ENCODE results near the gene PLD6.

PLD6 gene

GRCh38 chr17:17181666-17182597 is 24.2 kb downstream of the PLD6 start:
- H3K27ac ChIP-seq (ENCODE audit: low read depth, low read length) = no peak overlapping the region
- 90% methylated on average over 15 of the region's 15 CpGs for WGBS
- no peaks in the 10 kb centered on the region for H3K4me1 ChIP-seq (ENCODE audit: insufficient read depth, low read length)
- no peak overlapping the region for H3K9ac ChIP-seq (ENCODE audit: low read depth, low read length)
- no peaks in the 10 kb centered on the region for H3K9me3 ChIP-seq (ENCODE audit: insufficient read depth, low read depth, low read length)
- H3K36me3 ChIP-seq (ENCODE audit: insufficient read depth, low read length) = peaks cover 64% of the 10 kb centered on the region
- H3K27me3 ChIP-seq (ENCODE audit: insufficient read depth, low read length) = no peaks in the 10 kb centered on the region
- no peak overlapping the region for H3K4me3 ChIP-seq (ENCODE audit: low read length)

GRCh38 chr17:17180741-17181525 is 25.2 kb downstream of the PLD6 start:
- WGBS = 92% methylated on average over 9 of the region's 13 CpGs
- H3K27ac ChIP-seq (ENCODE audit: low read depth, low read length) = no peak overlapping the region
- H3K9ac ChIP-seq (ENCODE audit: low read depth, low read length) = no peak overlapping the region
- no peaks in the 10 kb centered on the region for H3K27me3 ChIP-seq (ENCODE audit: insufficient read depth, low read length)
- peaks cover 74% of the 10 kb centered on the region for H3K36me3 ChIP-seq (ENCODE audit: insufficient read depth, low read length)
- H3K4me3 ChIP-seq (ENCODE audit: low read length) = no peak overlapping the region
- H3K4me1 ChIP-seq (ENCODE audit: insufficient read depth, low read length) = no peaks in the 10 kb centered on the region
- H3K9me3 ChIP-seq (ENCODE audit: insufficient read depth, low read depth, low read length) = no peaks in the 10 kb centered on the region

- 96% methylated on average over 9 of the region's 9 CpGs for WGBS
- Histone ChIP-seq H3K9ac (ENCODE audit: low read depth, low read length) (no peak overlapping the region), H3K4me3 (ENCODE audit: low read length) (no peak overlapping the region), H3K27me3 (ENCODE audit: insufficient read depth, low read length) (no peaks in the 10 kb centered on the region), H3K9me3 (ENCODE audit: insufficient read depth, low read depth, low read length) (no peaks in the 10 kb centered on the region), H3K4me1 (ENCODE audit: insufficient read depth, low read length) (no peaks in the 10 kb centered on the region), H3K36me3 (ENCODE audit: insufficient read depth, low read length) (peaks cover 82% of the 10 kb centered on the region), H3K27ac (ENCODE audit: low read depth, low read length) (no peak overlapping the region)
These were observed 26.0 kb downstream of the PLD6 start for GRCh38 chr17:17180141-17180603.

GRCh38 chr17:17179371-17179827 is 26.7 kb downstream of the PLD6 start:
- H3K27me3 ChIP-seq (ENCODE audit: insufficient read depth, low read length) = no peaks in the 10 kb centered on the region
- H3K4me1 ChIP-seq (ENCODE audit: insufficient read depth, low read length) = no peaks in the 10 kb centered on the region
- H3K36me3 ChIP-seq (ENCODE audit: insufficient read depth, low read length) = peaks cover 87% of the 10 kb centered on the region
- no peak overlapping the region for H3K9ac ChIP-seq (ENCODE audit: low read depth, low read length)
- H3K27ac ChIP-seq (ENCODE audit: low read depth, low read length) = no peak overlapping the region
- H3K9me3 ChIP-seq (ENCODE audit: insufficient read depth, low read depth, low read length) = no peaks in the 10 kb centered on the region
- no peak overlapping the region for H3K4me3 ChIP-seq (ENCODE audit: low read length)
- no CpG with 5 or more reads among the region's 2 CpGs for WGBS

GRCh38 chr17:17177176-17177575 is 29.0 kb downstream of the PLD6 start:
- H3K36me3 ChIP-seq (ENCODE audit: insufficient read depth, low read length) = peaks cover 93% of the 10 kb centered on the region
- no peak overlapping the region for H3K27ac ChIP-seq (ENCODE audit: low read depth, low read length)
- no peak overlapping the region for H3K9ac ChIP-seq (ENCODE audit: low read depth, low read length)
- no peaks in the 10 kb centered on the region for H3K27me3 ChIP-seq (ENCODE audit: insufficient read depth, low read length)
- no peak overlapping the region for H3K4me3 ChIP-seq (ENCODE audit: low read length)
- no peaks in the 10 kb centered on the region for H3K4me1 ChIP-seq (ENCODE audit: insufficient read depth, low read length)
- 96% methylated on average over 12 of the region's 12 CpGs for WGBS
- H3K9me3 ChIP-seq (ENCODE audit: insufficient read depth, low read depth, low read length) = no peaks in the 10 kb centered on the region

GRCh38 chr17:17176341-17176740 is 29.8 kb downstream of the PLD6 start:
- no peak overlapping the region for H3K4me3 ChIP-seq (ENCODE audit: low read length)
- H3K9ac ChIP-seq (ENCODE audit: low read depth, low read length) = no peak overlapping the region
- 96% methylated on average over 12 of the region's 12 CpGs for WGBS
- peaks cover under 1% of the 10 kb centered on the region; the same call in 1 of the 2 replicates for H3K4me1 ChIP-seq (ENCODE audit: insufficient read depth, low read length)
- peaks cover 87% of the 10 kb centered on the region for H3K36me3 ChIP-seq (ENCODE audit: insufficient read depth, low read length)
- no peak overlapping the region for H3K27ac ChIP-seq (ENCODE audit: low read depth, low read length)
- no peaks in the 10 kb centered on the region for H3K27me3 ChIP-seq (ENCODE audit: insufficient read depth, low read length)
- H3K9me3 ChIP-seq (ENCODE audit: insufficient read depth, low read depth, low read length) = no peaks in the 10 kb centered on the region

GRCh38 chr17:17175917-17176316 is 30.2 kb downstream of the PLD6 start:
- Histone ChIP-seq H3K4me3 (ENCODE audit: low read length) (no peak overlapping the region), H3K9me3 (ENCODE audit: insufficient read depth, low read depth, low read length) (no peaks in the 10 kb centered on the region), H3K9ac (ENCODE audit: low read depth, low read length) (no peak overlapping the region), H3K4me1 (ENCODE audit: insufficient read depth, low read length) (peaks cover 3% of the 10 kb centered on the region; the same call in 1 of the 2 replicates), H3K27me3 (ENCODE audit: insufficient read depth, low read length) (no peaks in the 10 kb centered on the region), H3K27ac (ENCODE audit: low read depth, low read length) (no peak overlapping the region), H3K36me3 (ENCODE audit: insufficient read depth, low read length) (peaks cover 83% of the 10 kb centered on the region)
- 93% methylated on average over 12 of the region's 12 CpGs for WGBS

GRCh38 chr17:17175340-17175739 is 30.8 kb downstream of the PLD6 start:
- Histone ChIP-seq H3K4me1 (ENCODE audit: insufficient read depth, low read length) (peaks cover 3% of the 10 kb centered on the region; the same call in 1 of the 2 replicates), H3K9me3 (ENCODE audit: insufficient read depth, low read depth, low read length) (no peaks in the 10 kb centered on the region), H3K27ac (ENCODE audit: low read depth, low read length) (no peak overlapping the region), H3K9ac (ENCODE audit: low read depth, low read length) (no peak overlapping the region), H3K36me3 (ENCODE audit: insufficient read depth, low read length) (peaks cover 77% of the 10 kb centered on the region), H3K27me3 (ENCODE audit: insufficient read depth, low read length) (no peaks in the 10 kb centered on the region), H3K4me3 (ENCODE audit: low read length) (no peak overlapping the region)
- 94% methylated on average over 7 of the region's 8 CpGs for WGBS

- no peak overlapping the region for H3K4me3 ChIP-seq (ENCODE audit: low read length)
- H3K9ac ChIP-seq (ENCODE audit: low read depth, low read length) = no peak overlapping the region
- WGBS = 96% methylated on average over 14 of the region's 14 CpGs
- peaks cover 65% of the 10 kb centered on the region for H3K36me3 ChIP-seq (ENCODE audit: insufficient read depth, low read length)
- no peaks in the 10 kb centered on the region for H3K9me3 ChIP-seq (ENCODE audit: insufficient read depth, low read depth, low read length)
- no peak overlapping the region for H3K27ac ChIP-seq (ENCODE audit: low read depth, low read length)
- no peaks in the 10 kb centered on the region for H3K27me3 ChIP-seq (ENCODE audit: insufficient read depth, low read length)
- peaks cover 3% of the 10 kb centered on the region; the same call in 1 of the 2 replicates for H3K4me1 ChIP-seq (ENCODE audit: insufficient read depth, low read length)
These were observed 32.2 kb downstream of the PLD6 start for GRCh38 chr17:17173921-17174320.

- peaks cover 57% of the 10 kb centered on the region for H3K36me3 ChIP-seq (ENCODE audit: insufficient read depth, low read length)
- no peak overlapping the region for H3K9ac ChIP-seq (ENCODE audit: low read depth, low read length)
- H3K4me3 ChIP-seq (ENCODE audit: low read length) = no peak overlapping the region
- H3K9me3 ChIP-seq (ENCODE audit: insufficient read depth, low read depth, low read length) = no peaks in the 10 kb centered on the region
- H3K27ac ChIP-seq (ENCODE audit: low read depth, low read length) = no peak overlapping the region
- H3K27me3 ChIP-seq (ENCODE audit: insufficient read depth, low read length) = no peaks in the 10 kb centered on the region
- WGBS = 95% methylated on average over 9 of the region's 9 CpGs
- H3K4me1 ChIP-seq (ENCODE audit: insufficient read depth, low read length) = peaks cover 3% of the 10 kb centered on the region; the same call in 1 of the 2 replicates
These were observed 33.1 kb downstream of the PLD6 start for GRCh38 chr17:17172990-17173389.

Measured in HUES64 (cell line).